IMR-90 (cell line): Measurements from ENCODE around the gene KRT80. TPM values are rescaled to one million over a fixed set of nuclear protein-coding genes. Genes with fewer than 3 reads are reported as not detected.

ENCODE experiments used
- ATAC-seq: fragments of 200-7000 bp; cut with Tn5 transposase; 2 replicates; pipeline ENCODE4 v1.9.1; 2020; ENCODE audit warnings: low read depth, mild to moderate bottlenecking, moderate library complexity
- BruUV-seq: library from RNA; stranded (reverse); fragments of 400-500 nt; replicated peaks from 2 replicates; lab custom pipeline; 2021; lab: Mats Ljungman, UMichigan
- CTCF ChIA-PET: fragments of 300-600 bp; formaldehyde crosslinking; extraction: SDS; loops from one replicate; lab custom pipeline; 2021; ENCODE audit warnings: antibody characterized with exemption; lab: Yijun Ruan, JAX
- POLR2A ChIA-PET: fragments of 300-600 bp; sonication (Branson Sonifier 250); formaldehyde crosslinking; loops from one replicate; lab custom pipeline; 2022; ENCODE audit warnings: antibody characterized with exemption; ENCODE audit not compliant: unreplicated experiment; lab: Charles Lee
- DNase-seq: peaks from one replicate; pipeline ENCODE4 v3.0.0; 2013
- H2AFZ ChIP-seq: replicated peaks from 2 replicates; pipeline ENCODE3; 2013; ENCODE audit warnings: low read length, mild to moderate bottlenecking; ENCODE audit not compliant: poor library complexity
- H2AK5ac ChIP-seq: 2 replicates; pipeline ENCODE4 v1.6.1; 2013; ENCODE audit warnings: low read depth, low read length, inconsistent platforms
- H2AK9ac ChIP-seq: replicated peaks from 2 replicates; pipeline ENCODE3; 2013; ENCODE audit warnings: mild to moderate bottlenecking, low read depth, low read length, moderate library complexity; ENCODE audit not compliant: poor library complexity
- H2BK120ac ChIP-seq: 2 replicates; pipeline ENCODE4 v1.6.1; 2013; ENCODE audit warnings: low read depth, low read length, inconsistent platforms
- H2BK15ac ChIP-seq: 3 replicates; pipeline ENCODE4 v1.6.1; 2013; ENCODE audit warnings: low read depth, low read length, inconsistent platforms
- H2BK20ac ChIP-seq: 2 replicates; pipeline ENCODE4 v1.6.1; 2013; ENCODE audit warnings: low read depth, mild to moderate bottlenecking, inconsistent platforms, low read length, moderate library complexity
- H2BK5ac ChIP-seq: 2 replicates; pipeline ENCODE4 v1.6.1; 2013; ENCODE audit warnings: mild to moderate bottlenecking, low read depth, low read length, inconsistent platforms; ENCODE audit not compliant: poor library complexity, severe bottlenecking
- H3K14ac ChIP-seq: replicated peaks from 2 replicates; pipeline ENCODE4 v1.6.1; 2013; ENCODE audit warnings: low read depth, low read length, inconsistent platforms
- H3K18ac ChIP-seq: 2 replicates; pipeline ENCODE4 v1.6.1; 2013; ENCODE audit warnings: low read depth, low read length, control low read depth
- H3K23ac ChIP-seq: 2 replicates; pipeline ENCODE4 v1.6.1; 2013; ENCODE audit warnings: low read depth, low read length, inconsistent platforms
- H3K27ac ChIP-seq: 2 replicates; pipeline ENCODE4 v1.5.1; 2013; ENCODE audit warnings: mild to moderate bottlenecking, control low read depth, low read length; ENCODE audit not compliant: insufficient read depth
- H3K27me3 ChIP-seq: 2 replicates; pipeline ENCODE4 v1.6.1; 2013; ENCODE audit warnings: low read length; ENCODE audit not compliant: control insufficient read depth, insufficient read depth
- H3K36me3 ChIP-seq: 2 replicates; pipeline ENCODE4 v1.6.1; 2013; ENCODE audit warnings: low read length, mixed read lengths; ENCODE audit not compliant: control insufficient read depth, insufficient read depth
- H3K4ac ChIP-seq: 2 replicates; pipeline ENCODE4 v1.6.1; 2013; ENCODE audit warnings: low read depth, low read length, inconsistent platforms
- H3K4me1 ChIP-seq: 2 replicates; pipeline ENCODE4 v1.6.1; 2013; ENCODE audit warnings: low read length, mixed read lengths; ENCODE audit not compliant: control insufficient read depth, insufficient read depth
- H3K4me2 ChIP-seq: 2 replicates; pipeline ENCODE4 v1.6.1; 2013; ENCODE audit warnings: low read depth, mild to moderate bottlenecking, control low read depth, low read length, moderate library complexity
- H3K4me3 ChIP-seq: 2 replicates; pipeline ENCODE4 v1.5.1; 2013; ENCODE audit warnings: low read depth, mild to moderate bottlenecking, control low read depth, low read length, moderate library complexity; ENCODE audit not compliant: insufficient read depth
- H3K56ac ChIP-seq: 2 replicates; pipeline ENCODE4 v1.6.1; 2013; ENCODE audit warnings: low read length, inconsistent platforms; ENCODE audit not compliant: insufficient read depth; ENCODE audit errors: extremely low read depth
- H3K79me1 ChIP-seq, 2 experiments: 2 replicates each; pipeline ENCODE4 v1.6.1; 2013; ENCODE audit warnings: low read length in 2 of 2, inconsistent platforms in 1 of 2, low read depth in 1 of 2
- H3K9ac ChIP-seq: 2 replicates; pipeline ENCODE4 v1.6.1; 2013; ENCODE audit warnings: low read depth, low read length, control low read depth
- H3K9me1 ChIP-seq: 2 replicates; pipeline ENCODE4 v1.6.1; 2013; ENCODE audit warnings: low read length, inconsistent platforms; ENCODE audit not compliant: insufficient read depth
- H3K9me3 ChIP-seq: 2 replicates; pipeline ENCODE4 v1.6.1; 2013; ENCODE audit warnings: low read length; ENCODE audit not compliant: control insufficient read depth, insufficient read depth
- H4K20me1 ChIP-seq: 2 replicates; pipeline ENCODE4 v1.6.1; 2013; ENCODE audit warnings: low read length, inconsistent platforms; ENCODE audit not compliant: insufficient read depth
- H4K5ac ChIP-seq: 2 replicates; pipeline ENCODE4 v1.6.1; 2013; ENCODE audit warnings: mild to moderate bottlenecking, low read depth, low read length, control low read depth
- H4K8ac ChIP-seq, 2 experiments: 2 replicates each; pipeline ENCODE4 v1.6.1; 2013; ENCODE audit warnings: low read depth in 2 of 2, low read length in 2 of 2, control low read depth in 1 of 2, inconsistent platforms in 1 of 2
- H4K91ac ChIP-seq: 2 replicates; pipeline ENCODE4 v1.6.1; 2013; ENCODE audit warnings: low read depth, low read length, inconsistent platforms; ENCODE audit not compliant: insufficient read depth
- BHLHE40 ChIP-seq: fragments of 150-350 bp; IDR thresholded peaks from 2 replicates; pipeline ENCODE4 v1.6.1; 2016; ENCODE audit warnings: mild to moderate bottlenecking, low read depth, low read length
- CEBPB ChIP-seq: IDR thresholded peaks from 2 replicates; pipeline ENCODE4 v1.6.1; 2012; ENCODE audit warnings: low read depth, low read length, improper control_type of control experiment
- CHD1 ChIP-seq: IDR thresholded peaks from 2 replicates; pipeline ENCODE4 v1.6.1; 2012; ENCODE audit warnings: low read depth, low read length, improper control_type of control experiment
- CTCF ChIP-seq: conservative IDR thresholded peaks from 2 replicates; pipeline ENCODE4 v1.5.1; 2012; ENCODE audit warnings: mild to moderate bottlenecking, low read depth, low read length, improper control_type of control experiment
- FOS ChIP-seq: fragments of 150-350 bp; IDR thresholded peaks from 2 replicates; pipeline ENCODE4 v1.6.1; 2016; ENCODE audit warnings: low read depth, low read length
- MAFK ChIP-seq: IDR thresholded peaks from 2 replicates; pipeline ENCODE4 v1.6.1; 2012; ENCODE audit warnings: low read depth, low read length, improper control_type of control experiment
- MAZ ChIP-seq: IDR thresholded peaks from 2 replicates; pipeline ENCODE4 v1.6.1; 2012; ENCODE audit warnings: low read depth, mild to moderate bottlenecking, low read length, improper control_type of control experiment, moderate library complexity, borderline replicate concordance
- NFE2L2 ChIP-seq: fragments of 150-350 bp; IDR thresholded peaks from 2 replicates; pipeline ENCODE4 v1.6.1; 2016; ENCODE audit warnings: low read depth, mild to moderate bottlenecking, low read length
- RAD21 ChIP-seq: IDR thresholded peaks from 2 replicates; pipeline ENCODE4 v1.6.1; 2012; ENCODE audit warnings: low read length, improper control_type of control experiment
- RCOR1 ChIP-seq: IDR thresholded peaks from 2 replicates; pipeline ENCODE4 v1.6.1; 2012; ENCODE audit warnings: mild to moderate bottlenecking, low read length, improper control_type of control experiment; ENCODE audit not compliant: insufficient replicate concordance
- RFX5 ChIP-seq: IDR thresholded peaks from 2 replicates; pipeline ENCODE4 v1.8.0; 2012; ENCODE audit warnings: low read depth, mild to moderate bottlenecking, low read length, moderate library complexity
- WGBS, 2 experiments: methylation state at CpG; one replicate each; pipeline versions ENCODE4 v1.1.5 to v1.1.7; 2013; ENCODE audit warnings: missing lambda C conversion rate in 2 of 2; ENCODE audit not compliant: insufficient read length in 1 of 2; ENCODE audit errors: extremely low coverage in 2 of 2; 5-methylcytosine and 5-hydroxymethylcytosine counted together
- dilution Hi-C: fragments of 300-500 bp; cut with HindIII; formaldehyde crosslinking; loops from one replicate; pipeline ENCODE4 v1.14.3; 2018; ENCODE audit warnings: low sequenced_read_pairs; ENCODE audit not compliant: unreplicated experiment
- in situ Hi-C: fragments of 300-500 bp; cut with MboI; formaldehyde crosslinking; loops from 3 replicates; pipeline ENCODE4 v1.14.3; 2019; ENCODE audit warnings: low sequenced_read_pairs, inconsistent platforms, mixed read lengths
- intact Hi-C: fragments of 100-400 bp; cut with micrococcal nuclease; formaldehyde crosslinking; loops from 2 replicates; pipeline ENCODE4 v1.10.0; 2022
- polyA plus RNA-seq, 3 experiments: library from polyadenylated mRNA; depleted of rRNA; stranded (reverse); fragments of >200 nt; gene quantifications; 2 replicates each; pipeline ENCODE4 v1.2.3, GENCODE V29; 2012; ENCODE audit warnings: low replicate concordance in 1 of 3
- total RNA-seq: library from RNA; depleted of rRNA; stranded (reverse); fragments of >200 nt; gene quantifications from 2 replicates; pipeline ENCODE4 v1.2.3, GENCODE V29; 2012

Gene KRT80
- total and polyA plus RNA-seq, 2 of the 4 experiments (the other 2 are of a cell fraction) = 0.54 to 3.4 TPM

DNA sequence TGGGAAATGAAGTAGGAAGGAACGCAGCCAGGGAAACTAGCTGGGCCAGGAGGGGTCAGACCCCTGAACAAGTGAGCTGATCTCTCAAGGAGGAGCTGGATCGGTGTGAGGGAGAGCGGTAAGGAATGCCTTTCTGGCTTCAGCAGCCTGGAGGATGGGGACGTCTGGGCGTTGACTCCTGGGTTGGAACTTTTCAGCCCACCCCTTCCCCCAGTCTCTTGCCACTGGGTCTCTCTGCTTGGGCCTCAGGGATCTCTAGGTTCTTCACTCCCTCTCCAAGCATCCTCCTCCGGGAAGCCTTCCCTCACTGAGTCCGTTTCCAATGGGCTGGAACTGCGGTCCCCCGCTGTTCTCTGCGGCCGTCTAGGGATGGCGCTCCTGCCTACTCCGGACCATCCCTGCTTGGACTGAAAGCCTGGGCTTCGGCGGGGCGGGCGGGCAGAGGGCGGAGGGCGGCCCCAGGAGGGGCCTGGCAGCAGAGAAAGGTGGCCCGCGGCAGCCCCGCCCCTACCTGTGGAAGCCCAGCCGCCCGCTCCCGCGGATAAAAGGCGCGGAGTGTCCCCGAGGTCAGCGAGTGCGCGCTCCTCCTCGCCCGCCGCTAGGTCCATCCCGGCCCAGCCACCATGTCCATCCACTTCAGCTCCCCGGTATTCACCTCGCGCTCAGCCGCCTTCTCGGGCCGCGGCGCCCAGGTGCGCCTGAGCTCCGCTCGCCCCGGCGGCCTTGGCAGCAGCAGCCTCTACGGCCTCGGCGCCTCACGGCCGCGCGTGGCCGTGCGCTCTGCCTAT, 41.1 kb upstream of the KRT80 start, which contains the start of gene KRT7:
TSS of gene KRT7 (plus strand) at position 570 of the 788 bp plus-strand sequence. CDS start at position 624, 54 bp downstream.
- Histone ChIP-seq H2AFZ (peak within 1 kb of the TSS; percentile 59), H4K20me1 (no peaks in the 10 kb centered on the region), H3K36me3 (no peaks in the 10 kb centered on the region), H3K4me3 (no peak within 1 kb of the TSS), H4K91ac (peak within 1 kb of the TSS; percentile 99), H3K27me3 (no peaks in the 10 kb centered on the region), H3K18ac (0 out of 2 replicates have a peak within 1 kb of the TSS, but pooled peaks have one; percentile 30), H3K9me3 (no peaks in the 10 kb centered on the region), H3K4ac (peak within 1 kb of the TSS; percentile 99), H2BK5ac (peak within 1 kb of the TSS; percentile 82), H3K9me1 (peaks cover 29% of the 10 kb centered on the region), H3K14ac (peak within 1 kb of the TSS; percentile 97), H3K79me1 (peaks cover 0 to 17% of the 10 kb centered on the region in 2 experiments; a peak in 2 of 4 replicates), H3K23ac (peak within 1 kb of the TSS; percentile 99; the same call in 1 of the 2 replicates), H2BK15ac (peak within 1 kb of the TSS; percentile 98; the same call in 2 of the 3 replicates), H3K27ac (no peak within 1 kb of the TSS), H2AK9ac (peak within 1 kb of the TSS; percentile 90), H3K9ac (no peak within 1 kb of the TSS), H3K4me2 (no peak within 1 kb of the TSS), H3K56ac (no peak within 1 kb of the TSS), H2BK120ac (peak within 1 kb of the TSS; percentile 100), H2BK20ac (peak within 1 kb of the TSS; percentile 97), H3K4me1 (peaks cover 23% of the 10 kb centered on the region), H4K5ac (0 out of 2 replicates have a peak within 1 kb of the TSS, but pooled peaks have one; percentile 16), H2AK5ac (peak within 1 kb of the TSS; percentile 98), H4K8ac (peak within 1 kb of the TSS; percentile 81 to 88)
- WGBS, 2 experiments = 38% methylated on average over 16 of the region's 58 CpGs; no CpG with 5 or more reads in 1 of the 2 experiments
- in situ Hi-C loops = no loop called here
- BruUV-seq = no TSS peak
- CTCF ChIA-PET = no interaction called here
- TF ChIP-seq RFX5 (no peak), CHD1 (no peak), NFE2L2 (no peak), CEBPB (no peak), FOS (no peak), RAD21 (no peak), MAFK (no peak), RCOR1 (no peak), CTCF (no peak), BHLHE40 (no peak), MAZ (no peak)
- dilution Hi-C loops = no loop called here
- intact Hi-C loops = loop anchor here (5.0 kb wide), 1 partner anchor 44 kb away; no protein-coding TSS in a partner anchor
- DNase-seq = no peak
- no peak for ATAC-seq
- POLR2A ChIA-PET = no interaction called here
